ENCODE measurements around the gene TM4SF4.

Gene TM4SF4

DNA sequence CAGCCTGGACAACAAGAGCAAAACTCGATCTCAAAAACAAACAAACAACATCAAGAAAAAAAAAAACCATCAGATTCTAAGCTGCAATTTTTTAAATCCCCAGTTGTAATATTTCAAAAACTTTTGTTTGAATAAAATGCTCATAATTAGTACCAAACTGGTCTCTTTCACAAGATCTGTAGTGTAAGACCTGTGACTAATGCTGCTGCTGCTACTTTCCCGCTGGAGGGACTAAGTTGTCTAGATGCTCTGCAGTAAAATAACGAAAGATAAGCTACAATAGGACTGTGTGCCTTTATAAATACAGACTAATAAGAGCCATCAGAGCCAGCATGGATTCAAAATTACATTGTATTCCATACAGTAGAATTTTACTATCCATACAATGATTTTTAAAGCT is 45.4 kb downstream of the TM4SF4 start:
- no peak for DNase-seq
- H3K4me3 ChIP-seq (ENCODE audit: low read depth, low read length): no peak overlapping the region
- H3K9me3 ChIP-seq (ENCODE audit: severe bottlenecking): no peaks in the 10 kb centered on the region
- H3K36me3 ChIP-seq: no peaks in the 10 kb centered on the region
- H3K27ac ChIP-seq: no peak overlapping the region
- no peaks in the 10 kb centered on the region for H3K27me3 ChIP-seq (ENCODE audit: insufficient read depth, low read depth, severe bottlenecking)
- TF ChIP-seq, protein P1, sequence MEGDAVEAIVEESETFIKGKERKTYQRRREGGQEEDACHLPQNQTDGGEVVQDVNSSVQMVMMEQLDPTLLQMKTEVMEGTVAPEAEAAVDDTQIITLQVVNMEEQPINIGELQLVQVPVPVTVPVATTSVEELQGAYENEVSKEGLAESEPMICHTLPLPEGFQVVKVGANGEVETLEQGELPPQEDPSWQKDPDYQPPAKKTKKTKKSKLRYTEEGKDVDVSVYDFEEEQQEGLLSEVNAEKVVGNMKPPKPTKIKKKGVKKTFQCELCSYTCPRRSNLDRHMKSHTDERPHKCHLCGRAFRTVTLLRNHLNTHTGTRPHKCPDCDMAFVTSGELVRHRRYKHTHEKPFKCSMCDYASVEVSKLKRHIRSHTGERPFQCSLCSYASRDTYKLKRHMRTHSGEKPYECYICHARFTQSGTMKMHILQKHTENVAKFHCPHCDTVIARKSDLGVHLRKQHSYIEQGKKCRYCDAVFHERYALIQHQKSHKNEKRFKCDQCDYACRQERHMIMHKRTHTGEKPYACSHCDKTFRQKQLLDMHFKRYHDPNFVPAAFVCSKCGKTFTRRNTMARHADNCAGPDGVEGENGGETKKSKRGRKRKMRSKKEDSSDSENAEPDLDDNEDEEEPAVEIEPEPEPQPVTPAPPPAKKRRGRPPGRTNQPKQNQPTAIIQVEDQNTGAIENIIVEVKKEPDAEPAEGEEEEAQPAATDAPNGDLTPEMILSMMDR (IDR thresholded peaks at IDR 0.05; ENCODE audit: low read depth, low read length): no peak

- H3K27me3 ChIP-seq (ENCODE audit: insufficient read depth, low read depth, severe bottlenecking): no peaks in the 10 kb centered on the region
- TF ChIP-seq, protein P1 (IDR thresholded peaks at IDR 0.05; ENCODE audit: low read depth, low read length): no peak
- no peak overlapping the region for H3K4me3 ChIP-seq (ENCODE audit: low read depth, low read length)
- no peak for DNase-seq
- H3K9me3 ChIP-seq (ENCODE audit: severe bottlenecking): no peaks in the 10 kb centered on the region
- no peak overlapping the region for H3K27ac ChIP-seq
- no peaks in the 10 kb centered on the region for H3K36me3 ChIP-seq
These were observed 49.2 kb downstream of the TM4SF4 start for GRCh38 chr3:149523512-149524299.

- Histone ChIP-seq H3K27me3 (ENCODE audit: insufficient read depth, low read depth, severe bottlenecking) (no peaks in the 10 kb centered on the region), H3K4me3 (ENCODE audit: low read depth, low read length) (no peak overlapping the region), H3K9me3 (ENCODE audit: severe bottlenecking) (no peaks in the 10 kb centered on the region), H3K36me3 (no peaks in the 10 kb centered on the region), H3K27ac (no peak overlapping the region)
- TF ChIP-seq, protein P1 (IDR thresholded peaks at IDR 0.05; ENCODE audit: low read depth, low read length): no peak
- DNase-seq: no peak
These were observed 53.2 kb downstream of the TM4SF4 start for GRCh38 chr3:149527531-149528339.

GRCh38 chr3:149528340-149528650 is 53.8 kb downstream of the TM4SF4 start:
- Histone ChIP-seq H3K36me3 (no peaks in the 10 kb centered on the region), H3K4me3 (ENCODE audit: low read depth, low read length) (no peak overlapping the region), H3K27me3 (ENCODE audit: insufficient read depth, low read depth, severe bottlenecking) (no peaks in the 10 kb centered on the region), H3K27ac (no peak overlapping the region), H3K9me3 (ENCODE audit: severe bottlenecking) (no peaks in the 10 kb centered on the region)
- DNase-seq: no peak
- TF ChIP-seq, protein P1 (IDR thresholded peaks at IDR 0.05; ENCODE audit: low read depth, low read length): no peak

- H3K4me3 ChIP-seq (ENCODE audit: low read depth, low read length): no peak overlapping the region
- no peaks in the 10 kb centered on the region for H3K9me3 ChIP-seq (ENCODE audit: severe bottlenecking)
- no peaks in the 10 kb centered on the region for H3K27me3 ChIP-seq (ENCODE audit: insufficient read depth, low read depth, severe bottlenecking)
- H3K36me3 ChIP-seq: no peaks in the 10 kb centered on the region
- TF ChIP-seq, protein P1 (IDR thresholded peaks at IDR 0.05; ENCODE audit: low read depth, low read length): no peak
- DNase-seq: no peak
- H3K27ac ChIP-seq: no peak overlapping the region
These were observed 54.6 kb downstream of the TM4SF4 start for GRCh38 chr3:149529099-149529498.
